GM10248 (cell line): Measurements from ENCODE around the gene DCTN3.
"Not testable (repeated sequence)": the region's sequence is repeated elsewhere in the genome, so short reads cannot be mapped to it uniquely, and the experiment has no call there.

Experiments
- CTCF ChIA-PET: fragments of 300-600 bp; sonication (Branson Sonifier 250); formaldehyde crosslinking; extraction: SDS; loops from one replicate; lab custom pipeline; 2021; ENCODE audit warnings: antibody characterized with exemption; lab: Yijun Ruan, JAX
- POLR2A ChIA-PET: fragments of 350-650 bp; sonication (Branson Sonifier 250); formaldehyde crosslinking; extraction: SDS; loops from one replicate; lab custom pipeline; 2020; ENCODE audit warnings: antibody characterized with exemption; lab: Yijun Ruan, JAX
- DNase-seq: peaks from one replicate; pipeline ENCODE4 v3.0.0; 2012; ENCODE audit errors: extremely low spot score
- CTCF ChIP-seq: IDR thresholded peaks from 2 replicates; pipeline ENCODE4 v1.5.1; 2012; ENCODE audit warnings: mild to moderate bottlenecking, low read depth; ENCODE audit errors: extremely low read depth, missing control alignments, control extremely low read depth

DCTN3 gene

GRCh38 chr9:34647651-34648050, 27.4 kb upstream of the DCTN3 start:
- POLR2A ChIA-PET = interaction anchor here (0.5 to 2.1 kb wide), 2 partner anchors 8 to 10 kb away, joined by 8 to 9 read pairs; partner anchors contain the start of gene SIGMAR1
- no peak for TF ChIP-seq CTCF
- DNase-seq = no peak
- CTCF ChIA-PET = interaction anchor here (0.6 to 8.0 kb wide), 15 partner anchors 9 to 403 kb away, joined by 3 to 112 read pairs (median 4); partner anchors contain the start of genes CCL27, RPP25L and SIGMAR1

- no peak for DNase-seq
- ChIA-PET POLR2A (interaction anchor here (2.1 kb wide), 1 partner anchor 10 kb away, joined by 8 read pairs; the partner anchor contains the start of gene SIGMAR1), CTCF (interaction anchor here (0.9 to 8.0 kb wide), 15 partner anchors 10 to 404 kb away, joined by 3 to 112 read pairs (median 7); partner anchors contain the start of genes CCL27, RPP25L and SIGMAR1)
- TF ChIP-seq CTCF = no peak
Measured at GRCh38 chr9:34647084-34647403, 26.7 kb upstream of the DCTN3 start.

GRCh38 chr9:34646211-34647083, 26.2 kb upstream of the DCTN3 start, which contains the start of gene GALT:
Gene GALT, plus strand, starts transcription at chr9:34646675. Its CDS starts 30 bp downstream, at chr9:34646705.
- ChIA-PET POLR2A (interaction anchor here (2.1 kb wide), 1 partner anchor 9 kb away, joined by 8 read pairs; the partner anchor contains the start of gene SIGMAR1), CTCF (interaction anchor here (0.8 to 8.0 kb wide), 18 partner anchors 10 to 428 kb away, joined by 3 to 112 read pairs (median 4); partner anchors contain the start of genes CCL27, DCTN3, RPP25L and SIGMAR1)
- DNase-seq = peak; percentile 97
- peak; percentile 57 for TF ChIP-seq CTCF

GRCh38 chr9:34644766-34645314, 24.5 kb upstream of the DCTN3 start:
- DNase-seq = no peak
- no peak for TF ChIP-seq CTCF
- ChIA-PET POLR2A (interaction anchor here (0.7 kb wide), 1 partner anchor 16 kb away, joined by 3 read pairs; no protein-coding TSS in a partner anchor), CTCF (interaction anchor here (0.8 to 8.0 kb wide), 10 partner anchors 9 to 254 kb away, joined by 3 to 112 read pairs (median 4); partner anchors contain the start of genes CCL27, DCTN3 and SIGMAR1)

- ChIA-PET CTCF (interaction anchor here (0.7 to 8.0 kb wide), 8 partner anchors 7 to 264 kb away, joined by 3 to 112 read pairs (median 3); partner anchors contain the start of genes CCL27, DCTN3 and SIGMAR1), POLR2A (interaction anchor here (0.7 kb wide), 1 partner anchor 768 kb away, joined by 7 read pairs; no protein-coding TSS in a partner anchor)
- no peak for TF ChIP-seq CTCF
- DNase-seq = no peak
Measured at GRCh38 chr9:34642679-34643078, 22.4 kb upstream of the DCTN3 start.

GRCh38 chr9:34639322-34639721, 19.0 kb upstream of the DCTN3 start:
- POLR2A ChIA-PET = interaction anchor here (0.7 kb wide), 1 partner anchor 9 kb away, joined by 9 read pairs; no protein-coding TSS in a partner anchor
- CTCF ChIA-PET = interaction anchor here (1.5 to 12.1 kb wide), 5 partner anchors 6 to 260 kb away, joined by 4 to 328 read pairs (median 13); partner anchors contain the start of genes GALT and RPP25L

More at GRCh38 chr9:34639322-34639721, 19.0 kb upstream of the DCTN3 start:
- DNase-seq = not testable (repeated sequence)
